ENCODE measurements around the gene USP40. TPM values are rescaled to one million over a fixed set of nuclear protein-coding genes. Genes with fewer than 3 reads are reported as not detected.

The USP40 gene
- total and polyA plus RNA-seq, 2 experiments from 2014 or later, result 5.7 to 11.7 TPM

GRCh38 chr2:233490831-233491230 is 75.8 kb downstream of the USP40 start:
- Histone ChIP-seq H3F3A (replicated peaks; ENCODE audit: low read depth) (no peaks in the 10 kb centered on the region), H2AFZ (no peak overlapping the region), H3K27ac (ENCODE audit: low read depth) (no peak overlapping the region), H3K27me3 (ENCODE audit: insufficient read depth) (no peaks in the 10 kb centered on the region), H3K4me2 (no peak overlapping the region), H3K4me3 (no peak overlapping the region), H3K9me2 (ENCODE audit: insufficient read depth) (no peaks in the 10 kb centered on the region), H3K79me2 (replicated peaks; ENCODE audit: insufficient read depth) (no peaks in the 10 kb centered on the region), H4K20me1 (replicated peaks; ENCODE audit: insufficient read depth) (no peaks in the 10 kb centered on the region), H3K4me1 (ENCODE audit: insufficient read depth) (no peaks in the 10 kb centered on the region), H3K36me3 (ENCODE audit: insufficient read depth) (no peaks in the 10 kb centered on the region)
- ATAC-seq (no peak), DNase-seq (ENCODE audit: low spot score) (no peak)
- no peaks in the 10 kb centered on the region for H3K27me3 Mint-ChIP-seq (ENCODE audit: insufficient read depth, low read depth, poor library complexity)
- no peaks in the 10 kb centered on the region; the same call in 2 of the 3 replicates for H3K36me3 Mint-ChIP-seq (ENCODE audit: low read depth)
- H3K27ac Mint-ChIP-seq, result no peak overlapping the region
- no peaks in the 10 kb centered on the region for H3K9me3 Mint-ChIP-seq
- no peak for TF ChIP-seq ETS1 (IDR thresholded peaks at IDR 0.05)
- TF ChIP-seq ZNF331 (CRISPR knock-in tag; IDR thresholded peaks at IDR 0.05; ENCODE audit: low read depth), result no peak
- H3K4me3 Mint-ChIP-seq, result no peak overlapping the region
- H3K4me1 Mint-ChIP-seq, result no peaks in the 10 kb centered on the region

GRCh38 chr2:233489666-233490065 is 76.9 kb downstream of the USP40 start:
- no peak overlapping the region for H2AFZ ChIP-seq
- no peak overlapping the region for H3K4me3 ChIP-seq
- no peak overlapping the region for H3K4me2 ChIP-seq
- no peaks in the 10 kb centered on the region for H3K4me1 Mint-ChIP-seq
- H3K36me3 ChIP-seq (ENCODE audit: insufficient read depth), result no peaks in the 10 kb centered on the region
- no peak for TF ChIP-seq CREB1 (CRISPR knock-in tag; IDR thresholded peaks at IDR 0.05; ENCODE audit: low read depth)
- no peak for TF ChIP-seq ZNF114 (CRISPR knock-in tag; IDR thresholded peaks at IDR 0.05)
- H3K27me3 ChIP-seq (ENCODE audit: insufficient read depth), result no peaks in the 10 kb centered on the region
- H3K9me2 ChIP-seq (ENCODE audit: insufficient read depth), result no peaks in the 10 kb centered on the region
- ATAC-seq, result no peak
- no peak overlapping the region for H3K27ac ChIP-seq (ENCODE audit: low read depth)
- no peak overlapping the region for H3K27ac Mint-ChIP-seq
- no peak for DNase-seq (ENCODE audit: low spot score)
- no peaks in the 10 kb centered on the region for H3K4me1 ChIP-seq (ENCODE audit: insufficient read depth)
- H3K4me3 Mint-ChIP-seq, result no peak overlapping the region
- H3K9me3 Mint-ChIP-seq, result no peaks in the 10 kb centered on the region
- H4K20me1 ChIP-seq (replicated peaks; ENCODE audit: insufficient read depth), result no peaks in the 10 kb centered on the region
- peaks cover 8% of the 10 kb centered on the region; the same call in 2 of the 3 replicates for H3K36me3 Mint-ChIP-seq (ENCODE audit: low read depth)
- H3K27me3 Mint-ChIP-seq (ENCODE audit: insufficient read depth, low read depth, poor library complexity), result no peaks in the 10 kb centered on the region
- no peaks in the 10 kb centered on the region for H3F3A ChIP-seq (replicated peaks; ENCODE audit: low read depth)
- no peaks in the 10 kb centered on the region for H3K79me2 ChIP-seq (replicated peaks; ENCODE audit: insufficient read depth)

- Mint-ChIP-seq H3K4me1 (no peaks in the 10 kb centered on the region), H3K27ac (no peak overlapping the region), H3K4me3 (no peak overlapping the region), H3K36me3 (ENCODE audit: low read depth) (peaks cover 12% of the 10 kb centered on the region; the same call in 2 of the 3 replicates), H3K27me3 (ENCODE audit: insufficient read depth, low read depth, poor library complexity) (no peaks in the 10 kb centered on the region), H3K9me3 (no peaks in the 10 kb centered on the region)
- ATAC-seq (no peak), DNase-seq (ENCODE audit: low spot score) (no peak)
- Histone ChIP-seq H3K27ac (ENCODE audit: low read depth) (no peak overlapping the region), H3K79me2 (replicated peaks; ENCODE audit: insufficient read depth) (no peaks in the 10 kb centered on the region), H4K20me1 (replicated peaks; ENCODE audit: insufficient read depth) (no peaks in the 10 kb centered on the region), H3K4me2 (no peak overlapping the region), H3K4me1 (ENCODE audit: insufficient read depth) (no peaks in the 10 kb centered on the region), H2AFZ (no peak overlapping the region), H3K9me2 (ENCODE audit: insufficient read depth) (no peaks in the 10 kb centered on the region), H3K36me3 (ENCODE audit: insufficient read depth) (no peaks in the 10 kb centered on the region), H3F3A (replicated peaks; ENCODE audit: low read depth) (no peaks in the 10 kb centered on the region), H3K27me3 (ENCODE audit: insufficient read depth) (no peaks in the 10 kb centered on the region), H3K4me3 (no peak overlapping the region)
- TF ChIP-seq JUNB (IDR thresholded peaks at IDR 0.05; ENCODE audit: unreplicated experiment) (no peak), POLR2AphosphoS5 (IDR thresholded peaks at IDR 0.05; ENCODE audit: low read depth) (no peak)
Measured at GRCh38 chr2:233489143-233489542, 77.4 kb downstream of the USP40 start.

Measured in GM23338 (cell line).